Fibroblast of lung (primary cell): ENCODE data around the gene FHIT. TPM values are rescaled to one million over a fixed set of nuclear protein-coding genes. Genes with fewer than 3 reads are reported as not detected.

ENCODE experiments used
- DNase-seq, 2 donors: peaks; one replicate each; pipeline versions ENCODE4 v3.0.0 to v3.0.0-alpha.2; 2010; ENCODE audit warnings: low read depth in 2 of 2
- H2AFZ ChIP-seq: 2 replicates; pipeline ENCODE4 v1.5.1; 2012; ENCODE audit warnings: low read length, control low read depth, inconsistent platforms
- H3K27ac ChIP-seq: 2 replicates; pipeline ENCODE4 v1.5.1; 2011; ENCODE audit warnings: low read length, control low read depth; ENCODE audit not compliant: insufficient read depth
- H3K27me3 ChIP-seq: 2 replicates; pipeline ENCODE4 v1.5.1; 2011; ENCODE audit warnings: mild to moderate bottlenecking, low read length; ENCODE audit not compliant: control insufficient read depth, insufficient read depth
- H3K36me3 ChIP-seq: 2 replicates; pipeline ENCODE4 v1.5.1; 2011; ENCODE audit warnings: low read length; ENCODE audit not compliant: control insufficient read depth, insufficient read depth
- H3K4me1 ChIP-seq: 2 replicates; pipeline ENCODE4 v1.5.1; 2011; ENCODE audit warnings: low read length; ENCODE audit not compliant: control insufficient read depth, insufficient read depth; ENCODE audit errors: extremely low read depth
- H3K4me2 ChIP-seq: 2 replicates; pipeline ENCODE4 v1.5.1; 2011; ENCODE audit warnings: low read length, control low read depth; ENCODE audit not compliant: insufficient read depth; ENCODE audit errors: extremely low read depth
- H3K4me3 ChIP-seq, 4 experiments: fragments of 200-600 bp in 1 of 4; sonication (generic) in 1 of 4; replicated peaks in 1 of 4; 2 replicates each; pipeline ENCODE4 v1.5.1; 2011 to 2016; ENCODE audit warnings: low read length in 4 of 4, low read depth in 3 of 4, mild to moderate bottlenecking in 3 of 4, control low read depth in 2 of 4, inconsistent platforms in 1 of 4, mixed read lengths in 1 of 4; ENCODE audit not compliant: insufficient read depth in 1 of 4; ENCODE audit errors: control extremely low read depth in 1 of 4
- H3K79me2 ChIP-seq: 2 replicates; pipeline ENCODE4 v1.5.1; 2012; ENCODE audit warnings: mild to moderate bottlenecking, low read length, inconsistent platforms; ENCODE audit not compliant: control insufficient read depth, insufficient read depth
- H3K9ac ChIP-seq: 2 replicates; pipeline ENCODE4 v1.5.1; 2011; ENCODE audit warnings: mild to moderate bottlenecking, low read length, control low read depth; ENCODE audit not compliant: insufficient read depth
- H3K9me3 ChIP-seq: 2 replicates; pipeline ENCODE4 v1.5.1; 2012; ENCODE audit warnings: low read depth, low read length; ENCODE audit not compliant: control insufficient read depth, insufficient read depth
- H4K20me1 ChIP-seq: 2 replicates; pipeline ENCODE4 v1.5.1; 2011; ENCODE audit warnings: low read length; ENCODE audit not compliant: control insufficient read depth, insufficient read depth; ENCODE audit errors: extremely low read depth
- CTCF ChIP-seq, 2 donors: IDR thresholded peaks in 1 of 2; conservative IDR thresholded peaks in 1 of 2; 1 replicate in 1 of 2; 2 replicates in 1 of 2; pipeline ENCODE4 v1.5.1; 2011 to 2012; ENCODE audit warnings: low read length in 2 of 2, control low read depth in 1 of 2, inconsistent platforms in 1 of 2, low read depth in 1 of 2, mild to moderate bottlenecking in 1 of 2
- EZH2 ChIP-seq: IDR thresholded peaks from 2 replicates; pipeline ENCODE4 v1.5.1; 2012; ENCODE audit warnings: low read length, control low read depth, mild to moderate bottlenecking; ENCODE audit errors: missing control alignments
- polyA plus RNA-seq, 2 donors: library from polyadenylated mRNA; depleted of rRNA in 1 of 2; stranded (reverse) in 1 of 2; unstranded in 1 of 2; fragments of >200 nt; gene quantifications; 2 replicates each; pipeline ENCODE4 v1.2.1, GENCODE V29; 2011 to 2012; ENCODE audit warnings: missing spikeins in 1 of 2
- total RNA-seq: library from RNA; depleted of rRNA; stranded (reverse); fragments of >200 nt; gene quantifications from 2 replicates; pipeline ENCODE4 v1.2.1, GENCODE V29; 2014

The FHIT gene
- total and polyA plus RNA-seq, 2 donors (not counting 1 experiment from before 2014, with no cell fraction given), result 0.79 to 2.1 TPM

DNA sequence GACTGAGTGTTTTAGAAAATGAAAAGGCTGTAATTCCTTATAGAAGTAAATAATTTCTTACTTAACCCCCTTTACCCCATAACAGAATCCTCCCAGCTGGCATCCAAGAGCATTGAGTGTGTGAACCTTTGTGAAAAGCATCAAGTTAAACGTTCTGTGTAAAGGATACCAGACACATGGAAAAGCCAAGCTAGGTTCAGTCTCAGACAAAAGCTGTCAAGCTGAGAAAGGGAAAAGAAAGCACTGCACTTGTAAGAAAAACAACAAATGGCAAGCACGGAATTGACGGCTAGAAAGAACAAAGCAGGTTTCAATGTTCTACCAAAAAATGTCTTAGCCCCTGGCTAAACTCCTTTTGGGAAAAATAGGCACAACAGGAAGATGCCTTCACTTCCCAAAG, 176.5 kb downstream of the FHIT start:
- Histone ChIP-seq H3K9me3 (no peaks in the 10 kb centered on the region), H3K4me3 (no peak overlapping the region), H3K27ac (no peak overlapping the region), H3K4me2 (no peak overlapping the region), H3K9ac (no peak overlapping the region), H2AFZ (no peak overlapping the region), H3K79me2 (no peaks in the 10 kb centered on the region), H3K4me1 (no peaks in the 10 kb centered on the region), H4K20me1 (no peaks in the 10 kb centered on the region), H3K36me3 (no peaks in the 10 kb centered on the region), H3K27me3 (no peaks in the 10 kb centered on the region)
- DNase-seq, result no peak
- no peak for TF ChIP-seq CTCF (conservative IDR thresholded peaks at IDR 0.05 in 1 of 2, IDR thresholded peaks at IDR 0.05 in 1 of 2; ENCODE audit: low read depth in 1 of 2, low read length in 2 of 2)
- TF ChIP-seq EZH2, result no peak

- Histone ChIP-seq H4K20me1 (no peaks in the 10 kb centered on the region), H3K27ac (no peak overlapping the region), H3K79me2 (no peaks in the 10 kb centered on the region), H2AFZ (no peak overlapping the region), H3K4me2 (no peak overlapping the region), H3K4me3 (no peak overlapping the region), H3K9ac (no peak overlapping the region), H3K4me1 (no peaks in the 10 kb centered on the region), H3K36me3 (no peaks in the 10 kb centered on the region), H3K27me3 (no peaks in the 10 kb centered on the region), H3K9me3 (no peaks in the 10 kb centered on the region)
- no peak for DNase-seq
- TF ChIP-seq CTCF (conservative IDR thresholded peaks at IDR 0.05 in 1 of 2, IDR thresholded peaks at IDR 0.05 in 1 of 2; ENCODE audit: low read depth in 1 of 2, low read length in 2 of 2), result no peak
- TF ChIP-seq EZH2, result no peak
These were observed 177.6 kb downstream of the FHIT start for GRCh38 chr3:61073566-61074165.

DNA sequence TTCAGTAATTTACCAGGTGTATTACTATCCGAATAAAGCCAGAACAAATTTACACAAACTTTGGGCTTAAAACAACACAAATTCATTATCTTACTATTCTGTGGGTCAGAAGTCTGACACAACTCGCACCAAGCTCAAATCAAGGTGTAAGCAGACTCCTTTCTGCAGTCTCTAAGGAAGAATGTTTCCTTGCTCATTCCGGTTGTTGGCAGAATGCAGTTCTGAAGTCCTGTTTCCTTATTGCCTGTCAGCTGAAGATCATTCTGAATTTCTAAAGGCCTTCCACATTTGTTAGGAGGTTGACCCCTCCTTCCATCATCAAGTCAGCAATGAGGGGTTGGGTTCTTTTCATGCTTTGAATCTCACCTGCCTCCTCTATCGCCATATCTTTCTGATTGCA, 183.2 kb downstream of the FHIT start:
- Histone ChIP-seq H3K4me1 (no peaks in the 10 kb centered on the region), H3K4me2 (no peak overlapping the region), H2AFZ (no peak overlapping the region), H3K9me3 (no peaks in the 10 kb centered on the region), H3K27me3 (no peaks in the 10 kb centered on the region), H3K36me3 (no peaks in the 10 kb centered on the region), H3K79me2 (no peaks in the 10 kb centered on the region), H3K27ac (no peak overlapping the region), H3K4me3 (no peak overlapping the region), H4K20me1 (no peaks in the 10 kb centered on the region), H3K9ac (no peak overlapping the region)
- TF ChIP-seq CTCF (conservative IDR thresholded peaks at IDR 0.05 in 1 of 2, IDR thresholded peaks at IDR 0.05 in 1 of 2; ENCODE audit: low read depth in 1 of 2, low read length in 2 of 2) (no peak), EZH2 (no peak)
- no peak for DNase-seq
